HL-60 (cell line): ENCODE results near the gene PLCB1.

Source experiments
- DNase-seq, 2 experiments: peaks; one replicate each; pipeline ENCODE4 v3.0.0-alpha.2; 2010 to 2020; ENCODE audit warnings: low read depth in 1 of 2, low spot score in 1 of 2
- H3K27ac ChIP-seq: fragments of 250-450 bp; sonication (Bioruptor Pico); replicated peaks from 2 replicates; pipeline ENCODE4 v1.5.1; 2020; ENCODE audit warnings: mild to moderate bottlenecking, moderate library complexity
- H3K27me3 ChIP-seq: fragments of 250-450 bp; sonication (Bioruptor Pico); 2 replicates; pipeline ENCODE4 v1.5.1; 2021; ENCODE audit warnings: mild to moderate bottlenecking, moderate library complexity; ENCODE audit not compliant: insufficient read depth, poor library complexity, severe bottlenecking
- H3K4me3 ChIP-seq: replicated peaks from 2 replicates; pipeline ENCODE4 v1.5.1; 2011; ENCODE audit warnings: mild to moderate bottlenecking, control low read depth, low read length; ENCODE audit not compliant: insufficient read depth
- CTCF ChIP-seq: IDR thresholded peaks from one replicate; pipeline ENCODE4 v1.5.1; 2011; ENCODE audit warnings: low read length, control low read depth, inconsistent platforms; ENCODE audit not compliant: insufficient read depth
- GABPA ChIP-seq: IDR thresholded peaks from 2 replicates; pipeline ENCODE4 v1.6.1; 2012; ENCODE audit warnings: low read depth
- POLR2AphosphoS5 ChIP-seq: IDR thresholded peaks from 2 replicates; pipeline ENCODE4 v1.6.1; 2012; ENCODE audit warnings: low read depth
- REST ChIP-seq: IDR thresholded peaks from 2 replicates; pipeline ENCODE4 v1.6.1; 2012; ENCODE audit warnings: low read depth; ENCODE audit not compliant: insufficient replicate concordance
- SPI1 ChIP-seq: IDR thresholded peaks from 2 replicates; pipeline ENCODE4 v1.6.1; 2012; ENCODE audit warnings: low read depth, mild to moderate bottlenecking, borderline replicate concordance

Gene PLCB1

GRCh38 chr20:8194721-8195120 is 62.7 kb downstream of the PLCB1 start:
- H3K27me3 ChIP-seq = no peaks in the 10 kb centered on the region
- DNase-seq = no peak
- TF ChIP-seq REST (no peak), GABPA (no peak), CTCF (no peak), SPI1 (no peak), POLR2AphosphoS5 (no peak)

GRCh38 chr20:8196096-8196495 is 64.0 kb downstream of the PLCB1 start:
- DNase-seq = no peak
- Histone ChIP-seq H3K27ac (no peak overlapping the region), H3K27me3 (no peaks in the 10 kb centered on the region), H3K4me3 (no peak overlapping the region)
- TF ChIP-seq REST (no peak), POLR2AphosphoS5 (no peak), CTCF (no peak), SPI1 (no peak), GABPA (no peak)

More at GRCh38 chr20:8194721-8195120, 62.7 kb downstream of the PLCB1 start:
- Histone ChIP-seq H3K4me3 (no peak overlapping the region), H3K27ac (no peak overlapping the region)

GRCh38 chr20:8200220-8200619 is 68.2 kb downstream of the PLCB1 start:
- no peak overlapping the region for H3K27ac ChIP-seq
- TF ChIP-seq SPI1 = no peak
- no peaks in the 10 kb centered on the region for H3K27me3 ChIP-seq
- no peak for DNase-seq
- H3K4me3 ChIP-seq = no peak overlapping the region

- TF ChIP-seq SPI1 (no peak), GABPA (no peak), REST (no peak), CTCF (no peak), POLR2AphosphoS5 (no peak)
- H3K4me3 ChIP-seq = no peak overlapping the region
- H3K27ac ChIP-seq = no peak overlapping the region
- H3K27me3 ChIP-seq = no peaks in the 10 kb centered on the region
- DNase-seq = no peak
Observed at GRCh38 chr20:8203366-8203765, 71.3 kb downstream of the PLCB1 start.
